ENCODE measurements around the gene TNFSF4. TPM values are rescaled to one million over a fixed set of nuclear protein-coding genes. Genes with fewer than 3 reads are reported as not detected.

Gene TNFSF4
- total RNA-seq, 1 experiment from 2014 or later = 0.51 TPM

DNA sequence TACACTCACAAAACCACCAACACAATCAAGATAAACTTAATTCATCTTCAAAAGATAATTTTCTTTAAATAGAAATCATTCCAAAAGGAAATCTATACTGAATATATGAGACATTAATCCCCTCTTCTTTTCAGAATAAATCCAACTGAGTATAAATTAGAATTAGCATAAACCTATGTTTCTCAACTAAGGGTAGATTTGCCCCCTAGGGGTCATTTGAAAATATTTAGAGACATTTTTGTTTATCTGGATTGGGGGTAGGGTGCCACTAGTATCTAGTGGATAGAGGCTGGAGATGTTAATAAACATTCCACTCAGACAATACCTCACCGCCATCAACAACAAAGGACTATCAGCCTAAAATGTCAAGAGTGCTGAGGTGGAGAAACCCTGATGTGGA lies 6.5 kb upstream of the TNFSF4 start:
- no peak for DNase-seq (ENCODE audit: low spot score)
- in situ Hi-C loops (cut with HindIII; ENCODE audit: low sequenced_read_pairs) = no loop called here

DNA sequence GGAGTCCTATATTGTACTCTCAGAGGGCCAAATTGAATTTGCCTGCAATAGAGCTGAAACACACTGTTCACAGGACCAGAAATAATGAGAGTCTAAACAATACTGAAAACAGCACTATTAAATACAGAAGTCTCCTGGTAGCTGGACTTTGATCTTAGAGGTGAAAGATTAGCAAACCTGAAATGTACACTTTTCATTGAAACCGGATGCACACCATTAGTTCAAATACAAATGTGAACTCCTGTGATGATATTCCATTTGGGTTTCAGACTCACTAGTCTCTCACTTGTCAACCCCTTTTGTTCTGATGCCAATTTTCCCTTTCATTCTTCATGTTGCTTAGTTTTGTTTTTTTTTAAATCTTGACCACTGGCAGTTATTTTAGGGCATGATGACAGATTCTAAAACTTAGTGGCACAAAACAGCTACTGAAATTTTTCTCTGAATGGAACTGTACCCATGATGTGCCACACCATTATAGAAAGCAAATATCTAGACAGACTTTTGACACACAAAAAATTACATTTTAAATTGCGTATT lies 5.9 kb upstream of the TNFSF4 start:
- DNase-seq (ENCODE audit: low spot score) = no peak
- in situ Hi-C loops (cut with HindIII; ENCODE audit: low sequenced_read_pairs) = no loop called here

DNA sequence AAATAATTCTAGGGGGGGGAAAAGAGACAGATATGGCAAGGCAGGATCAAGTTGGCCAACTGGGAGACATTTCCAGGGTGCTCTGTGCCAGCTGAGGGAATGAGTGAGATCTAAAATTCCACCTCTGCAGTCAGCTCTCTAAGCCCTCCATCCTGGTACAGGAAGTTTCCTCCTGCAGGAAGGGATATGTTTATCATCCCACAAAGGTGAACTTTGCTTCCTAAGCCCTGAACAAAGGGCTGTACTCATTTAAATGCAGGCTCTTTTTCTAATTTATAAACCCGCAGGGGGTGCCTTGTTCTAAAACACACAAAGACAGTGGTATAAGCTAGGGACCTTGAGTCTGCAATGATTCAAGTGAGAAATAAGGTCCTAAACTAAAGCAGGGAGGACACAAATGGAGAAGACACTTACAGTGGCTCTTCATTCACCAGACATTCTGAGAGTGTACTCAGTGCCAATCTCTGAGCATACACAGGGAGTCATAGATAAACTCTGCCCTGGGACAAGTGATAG lies 3.6 kb upstream of the TNFSF4 start:
- in situ Hi-C loops (cut with HindIII; ENCODE audit: low sequenced_read_pairs) = no loop called here
- no peak for DNase-seq (ENCODE audit: low spot score)

DNA sequence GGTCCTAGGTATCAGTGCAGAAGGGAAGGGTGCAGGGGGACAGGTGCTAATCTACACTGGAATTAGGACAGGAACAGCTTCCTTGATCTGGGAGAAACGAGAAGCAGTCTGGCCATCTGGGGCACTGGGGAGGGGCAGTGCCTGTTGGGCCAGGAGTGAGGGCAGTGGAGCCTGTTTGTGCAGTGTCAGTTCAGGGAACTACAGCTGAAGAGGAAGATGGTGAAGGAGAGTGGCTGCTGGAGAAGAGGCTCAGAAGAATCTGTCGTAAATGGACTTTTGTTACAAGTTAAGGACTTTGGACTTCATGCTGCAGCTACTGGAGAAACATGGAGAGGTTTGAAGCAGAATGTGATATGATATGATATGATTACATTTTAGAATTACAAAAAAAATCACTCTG lies 3.2 kb upstream of the TNFSF4 start:
- DNase-seq (ENCODE audit: low spot score) = peak; percentile 34
- in situ Hi-C loops (cut with HindIII; ENCODE audit: low sequenced_read_pairs) = no loop called here

DNA sequence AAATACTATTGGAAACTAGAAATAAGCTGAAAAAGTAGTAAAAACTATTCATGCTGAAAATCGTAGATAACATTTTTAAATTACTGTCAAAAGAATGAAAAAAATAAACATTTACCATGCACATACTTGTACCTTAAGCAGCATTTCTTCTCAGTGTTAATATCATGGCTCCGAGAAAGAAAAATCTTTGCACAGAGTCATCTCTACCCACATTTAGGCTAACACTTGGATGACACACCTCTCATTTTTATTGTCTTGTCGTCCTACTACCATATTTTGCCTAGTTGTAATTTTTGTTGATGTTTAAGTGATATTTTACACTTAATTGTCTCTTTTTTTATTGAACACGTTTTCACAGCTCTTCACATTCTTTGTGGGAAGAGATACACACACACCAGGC lies 1.7 kb upstream of the TNFSF4 start:
- DNase-seq (ENCODE audit: low spot score) = no peak
- in situ Hi-C loops (cut with HindIII; ENCODE audit: low sequenced_read_pairs) = no loop called here

DNA sequence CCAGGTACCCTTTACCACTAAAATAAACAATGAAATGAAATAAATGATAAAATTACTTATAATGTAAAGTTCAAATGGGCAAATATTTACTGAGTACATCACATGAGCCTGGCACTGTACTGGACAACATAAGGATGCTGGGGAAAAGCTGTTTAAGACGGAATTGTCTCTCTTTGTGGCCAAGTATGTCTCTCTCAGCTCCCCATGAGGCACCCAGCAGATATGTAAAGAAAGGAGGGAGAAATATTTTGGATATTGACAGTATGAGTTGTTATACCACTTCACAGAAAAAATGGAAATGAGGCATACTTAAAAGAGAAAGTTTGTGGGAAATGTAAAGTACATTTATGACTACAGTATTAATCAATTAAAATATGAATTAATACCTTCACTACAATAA lies 1.0 kb upstream of the TNFSF4 start:
- in situ Hi-C loops (cut with HindIII; ENCODE audit: low sequenced_read_pairs) = no loop called here
- DNase-seq (ENCODE audit: low spot score) = no peak

DNA sequence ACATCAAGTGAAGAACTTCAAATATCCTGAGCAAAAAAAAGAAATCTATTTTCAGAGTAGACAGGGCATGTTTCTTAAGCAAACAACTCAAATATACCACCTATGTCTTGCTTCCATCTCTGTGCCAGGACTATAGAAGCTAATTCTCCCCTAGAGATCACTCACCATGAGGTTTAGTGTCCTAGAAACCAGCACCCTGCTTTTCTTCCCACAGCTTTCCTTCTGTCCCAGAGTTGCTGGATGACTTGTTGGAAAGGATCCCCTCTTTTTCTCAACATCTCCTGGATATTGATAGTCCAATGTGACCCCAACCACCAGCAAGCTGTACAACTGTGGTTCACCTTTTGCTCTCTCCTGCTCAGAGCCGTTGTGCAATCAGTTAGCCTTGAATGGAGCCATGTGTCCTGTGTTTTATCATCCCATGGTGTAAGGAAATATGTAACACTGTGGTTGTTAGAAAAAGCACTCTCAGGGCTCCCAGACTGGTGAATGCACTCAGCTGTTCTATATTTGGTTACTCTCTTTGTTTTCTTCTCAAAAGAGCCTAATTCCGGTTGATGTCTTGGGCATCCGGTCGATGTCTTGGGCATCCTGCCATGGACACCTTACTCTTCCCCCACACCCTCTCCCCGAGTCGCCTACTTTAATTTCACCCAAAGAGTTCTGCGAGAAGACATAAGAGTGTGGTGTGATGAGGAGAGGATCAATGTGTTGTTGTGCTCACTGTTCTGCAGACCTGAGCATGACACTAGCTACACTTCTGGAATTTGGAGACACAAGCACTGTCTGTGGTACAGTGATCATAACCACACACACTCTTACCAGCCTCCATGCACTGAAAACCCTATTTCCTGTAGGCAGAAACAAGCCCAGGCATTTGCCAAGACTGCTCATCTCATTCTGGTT lies 1.7 kb downstream of the TNFSF4 start:
- in situ Hi-C loops (cut with HindIII; ENCODE audit: low sequenced_read_pairs) = no loop called here
- DNase-seq (ENCODE audit: low spot score) = no peak

DNA sequence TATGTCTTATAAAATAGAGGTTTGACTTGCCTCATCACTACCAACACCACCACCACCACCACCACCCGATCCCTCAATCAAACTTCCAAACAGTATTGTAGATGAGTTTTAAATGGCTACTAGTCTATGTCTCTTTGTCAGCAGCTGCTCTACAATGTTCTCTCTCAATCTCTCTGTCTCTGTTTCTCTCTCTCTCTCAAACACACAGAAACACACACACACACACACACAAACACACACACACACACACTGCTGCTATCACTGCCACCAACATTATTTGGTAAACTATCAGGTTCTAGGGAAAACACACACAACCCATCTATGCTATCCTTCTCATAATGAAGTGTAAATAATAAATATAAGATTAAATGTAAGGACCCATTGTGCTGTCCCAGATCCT lies 2.4 kb downstream of the TNFSF4 start:
- DNase-seq (ENCODE audit: low spot score) = no peak
- in situ Hi-C loops (cut with HindIII; ENCODE audit: low sequenced_read_pairs) = no loop called here

DNA sequence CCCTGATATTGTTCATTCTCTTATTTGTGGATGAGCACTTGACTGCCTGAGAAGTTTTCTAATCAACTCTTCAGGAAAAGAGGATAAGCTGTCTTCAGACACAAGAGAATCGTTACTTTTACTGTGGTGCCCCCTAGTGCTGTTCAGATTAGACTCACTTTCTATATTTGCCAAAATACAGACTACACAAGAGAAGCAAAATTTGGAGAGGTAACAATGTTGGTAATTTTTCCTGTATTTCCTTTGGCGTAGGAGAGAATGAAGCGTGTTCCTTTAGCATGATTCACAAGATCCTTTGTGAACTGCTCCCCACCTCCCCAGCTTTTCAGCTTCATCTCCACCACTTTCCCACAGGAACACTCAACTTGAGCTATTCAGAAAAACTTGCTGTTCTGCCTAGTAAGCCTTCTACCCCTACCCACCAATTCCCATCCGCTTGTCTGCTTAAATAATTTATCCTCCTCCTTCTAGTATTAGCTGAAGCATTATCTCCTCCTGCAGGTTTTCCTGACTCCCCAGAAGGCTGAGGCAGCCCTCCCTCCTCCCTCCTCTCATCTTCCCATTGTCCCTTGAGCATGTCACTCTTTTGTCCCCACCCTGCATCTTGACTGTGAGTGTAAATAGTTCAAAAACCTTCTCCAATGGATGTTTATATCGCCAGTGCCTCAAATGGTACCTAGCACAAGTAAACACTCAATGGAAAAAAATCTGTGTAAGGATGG lies 4.5 kb downstream of the TNFSF4 start:
- DNase-seq (ENCODE audit: low spot score) = peak; percentile 23
- in situ Hi-C loops (cut with HindIII; ENCODE audit: low sequenced_read_pairs) = no loop called here

DNA sequence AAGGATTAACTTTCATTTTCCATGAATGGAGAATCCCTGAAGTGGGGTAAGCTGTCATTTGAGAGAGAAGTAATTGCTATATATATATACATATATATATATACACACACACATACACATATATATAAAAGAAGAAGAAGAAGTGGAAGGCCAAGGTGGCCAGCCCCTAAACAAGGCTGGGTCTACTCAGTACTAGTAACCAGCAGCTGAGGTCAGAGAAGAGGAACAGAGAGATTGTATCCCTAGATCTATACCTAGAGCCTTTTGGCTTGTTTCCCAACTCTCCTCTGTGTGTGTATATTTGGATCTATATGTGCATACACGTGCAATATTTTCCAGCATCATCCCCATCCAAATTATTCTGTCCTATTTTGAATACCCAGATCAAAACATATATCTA lies 5.2 kb downstream of the TNFSF4 start:
- DNase-seq (ENCODE audit: low spot score) = no peak
- in situ Hi-C loops (cut with HindIII; ENCODE audit: low sequenced_read_pairs) = no loop called here

DNA sequence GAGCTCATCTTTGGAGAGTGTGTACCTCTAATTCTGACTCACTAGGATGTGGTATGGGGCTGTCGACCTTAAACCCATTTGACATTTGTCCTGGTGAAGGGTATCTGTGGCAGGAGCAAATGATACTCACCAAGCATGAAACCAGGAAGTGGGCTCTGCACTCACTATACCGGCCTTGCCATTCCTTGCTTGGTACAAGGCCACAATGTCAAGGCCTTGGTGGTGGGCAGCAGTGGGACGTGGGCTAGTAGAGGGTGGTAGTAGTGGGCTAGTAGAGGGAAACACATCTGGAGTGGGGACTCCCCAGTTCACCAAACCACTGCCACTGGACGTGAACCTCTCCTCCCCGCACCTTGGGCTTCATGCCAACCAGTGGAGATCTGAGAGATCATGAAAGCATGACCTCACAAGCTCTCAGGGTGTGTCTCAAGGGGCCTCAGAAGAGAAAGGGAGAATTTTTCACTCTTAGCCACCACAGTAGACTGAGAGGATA lies 11.5 kb downstream of the TNFSF4 start:
- in situ Hi-C loops (cut with HindIII; ENCODE audit: low sequenced_read_pairs) = no loop called here

DNA sequence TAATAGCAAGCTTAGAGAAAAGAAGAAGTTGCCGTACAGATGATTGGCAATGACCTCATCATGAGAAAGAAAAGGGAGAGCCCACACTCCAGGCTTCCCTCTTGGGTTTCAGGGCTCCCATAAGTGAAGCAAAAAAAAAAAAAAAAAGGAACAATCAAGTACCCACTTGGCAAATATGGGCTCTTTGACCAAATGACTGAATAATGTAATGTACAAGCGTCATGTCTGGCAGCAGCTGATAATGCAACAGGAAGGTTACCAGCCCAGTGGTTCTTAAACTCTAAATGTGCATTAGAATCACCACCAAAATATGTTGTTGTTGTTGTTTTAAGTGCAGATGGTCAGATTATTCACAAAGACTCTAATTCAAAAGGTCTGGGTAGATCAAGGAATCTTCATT lies 13.5 kb downstream of the TNFSF4 start:
- DNase-seq (ENCODE audit: low spot score) = no peak
- in situ Hi-C loops (cut with HindIII; ENCODE audit: low sequenced_read_pairs) = no loop called here

More for the DNA sequence above, 11.5 kb downstream of the TNFSF4 start:
- no peak for DNase-seq (ENCODE audit: low spot score)

DNA sequence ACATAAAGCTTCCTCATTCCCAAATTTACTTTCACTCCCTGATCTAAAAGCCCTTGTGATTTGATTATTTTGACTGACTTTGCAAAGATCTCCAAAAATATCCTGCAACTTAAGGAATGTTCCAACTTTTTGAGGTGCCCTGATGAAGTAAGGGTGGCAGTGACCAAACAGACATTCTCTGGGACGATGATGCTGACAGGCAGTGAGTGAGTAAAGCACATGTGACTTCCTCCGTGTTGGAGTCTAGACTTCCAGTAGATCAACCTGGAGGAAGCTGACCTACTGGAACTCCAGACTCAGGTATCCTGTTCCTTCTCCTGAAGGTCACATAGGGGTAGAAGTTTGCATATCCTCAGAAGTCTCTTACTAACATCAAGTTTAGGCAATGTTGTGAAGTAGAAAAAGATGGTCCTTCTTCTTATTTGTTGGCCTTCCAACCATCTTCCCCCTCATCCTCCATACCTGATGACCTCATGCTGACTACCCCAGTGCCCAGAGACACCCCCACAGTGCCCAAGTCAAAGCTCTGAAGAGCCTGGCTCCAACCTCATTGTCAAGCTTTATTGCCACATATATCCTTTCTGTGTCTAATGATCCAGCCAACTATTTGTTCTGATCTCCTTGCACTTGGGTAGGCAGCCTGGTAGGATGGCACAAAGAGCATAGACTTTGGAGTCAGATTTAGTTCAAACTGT lies 16.0 kb downstream of the TNFSF4 start:
- no peak for DNase-seq (ENCODE audit: low spot score)
- in situ Hi-C loops (cut with HindIII; ENCODE audit: low sequenced_read_pairs) = no loop called here

DNA sequence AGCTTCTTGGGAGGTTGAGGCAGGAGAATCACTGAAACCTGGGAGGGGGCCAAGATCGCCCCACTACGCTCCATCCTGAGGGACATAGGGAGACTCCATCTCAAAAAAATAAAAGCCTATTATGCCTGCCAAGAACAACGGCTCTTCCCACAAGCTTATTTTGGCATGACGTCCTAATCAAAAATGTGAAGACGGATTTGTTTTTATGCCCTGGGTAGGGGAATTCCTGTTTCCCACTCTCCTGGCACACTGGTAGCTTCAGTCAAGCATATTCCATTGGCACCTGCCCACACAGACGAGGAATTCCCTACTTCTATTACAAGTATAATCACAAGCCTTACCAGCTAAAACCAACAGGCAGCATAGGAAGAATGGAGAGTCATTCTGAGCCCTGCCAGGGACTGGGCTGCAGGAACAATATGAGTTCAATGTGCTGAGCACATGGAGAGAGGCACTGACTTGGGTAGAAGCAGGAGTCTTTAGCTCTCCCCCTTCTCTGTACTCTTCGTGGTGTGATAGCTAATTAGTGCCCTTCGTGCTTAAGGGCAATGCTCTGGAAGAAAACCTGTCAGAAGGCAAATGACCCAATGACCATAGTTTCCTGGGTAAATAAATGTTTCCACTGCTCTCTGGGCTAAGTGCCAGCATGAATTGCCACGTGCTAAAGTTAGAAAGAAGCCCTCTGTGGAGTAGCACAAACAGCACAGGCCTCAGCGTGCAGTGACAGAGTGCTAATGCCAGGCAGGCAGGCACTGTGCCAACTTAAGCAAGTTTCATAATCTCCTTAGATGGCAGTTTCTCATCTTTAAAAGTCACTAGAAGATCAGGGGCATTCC lies 16.8 kb downstream of the TNFSF4 start:
- in situ Hi-C loops (cut with HindIII; ENCODE audit: low sequenced_read_pairs) = no loop called here
- DNase-seq (ENCODE audit: low spot score) = peak; percentile 59

DNA sequence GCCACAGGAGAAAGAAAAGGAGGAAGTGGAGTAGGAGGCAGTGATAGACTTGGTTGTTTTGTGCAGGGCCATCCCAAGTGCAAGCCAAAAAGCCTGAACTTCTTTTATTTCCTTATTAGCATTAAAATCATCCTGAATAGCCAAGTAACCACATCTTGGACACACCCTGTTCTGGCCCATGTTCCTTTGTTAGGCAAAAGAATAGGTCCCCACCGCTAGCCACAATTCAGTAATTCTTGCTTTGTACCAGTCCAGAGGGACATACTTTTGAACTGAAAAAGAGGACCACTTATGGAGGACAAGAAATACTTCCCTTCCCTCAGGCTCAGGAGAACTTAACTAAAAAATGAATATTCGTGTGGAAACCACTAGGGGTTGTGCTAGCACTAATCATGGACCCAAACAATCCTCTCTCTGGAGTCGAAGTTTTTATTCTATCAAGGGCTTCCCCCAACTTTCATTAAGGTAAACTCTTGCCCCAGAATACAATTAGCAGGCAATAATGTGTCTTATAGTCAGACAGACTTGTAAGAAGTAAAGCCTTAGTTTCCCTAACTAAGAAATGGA lies 19.4 kb downstream of the TNFSF4 start:
- in situ Hi-C loops (cut with HindIII; ENCODE audit: low sequenced_read_pairs) = no loop called here
- DNase-seq (ENCODE audit: low spot score) = no peak

DNA sequence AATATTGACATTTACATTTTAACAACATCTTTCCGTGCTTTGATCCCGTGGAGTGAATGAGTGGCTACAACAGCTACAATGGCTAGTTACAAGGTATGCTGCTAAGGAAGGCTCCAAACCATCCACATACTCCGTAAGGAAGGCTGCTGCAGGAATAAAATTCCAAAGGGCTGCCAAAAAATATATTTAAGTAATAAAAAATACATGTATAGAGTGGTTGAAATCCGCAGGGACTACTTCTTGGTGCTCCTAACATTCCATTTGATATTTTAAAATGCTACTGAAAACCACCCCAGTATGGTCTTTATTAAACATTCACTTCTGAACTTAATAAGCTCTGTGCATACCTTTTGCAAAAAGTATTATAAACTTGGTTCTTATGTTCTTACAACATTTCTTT lies 25.3 kb downstream of the TNFSF4 start:
- in situ Hi-C loops (cut with HindIII; ENCODE audit: low sequenced_read_pairs) = no loop called here
- no peak for DNase-seq (ENCODE audit: low spot score)

DNA sequence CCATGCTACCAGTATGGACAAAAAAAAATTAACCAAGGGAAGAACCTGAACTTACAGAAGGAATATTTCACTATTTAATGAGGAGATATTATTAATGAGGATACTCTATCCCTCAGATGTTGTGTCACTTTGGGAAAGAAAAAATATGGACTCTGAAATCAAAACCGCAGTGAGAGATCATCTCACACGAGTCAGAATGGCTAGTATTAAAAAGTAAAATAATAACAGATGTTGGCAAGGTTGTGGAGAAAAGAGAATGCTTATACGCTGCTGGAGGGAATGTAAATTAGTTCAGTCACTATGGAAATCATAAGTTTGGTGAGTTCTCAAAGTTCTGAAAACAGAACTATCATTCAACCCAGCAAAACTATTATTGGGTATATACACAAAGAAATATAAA lies 30.9 kb downstream of the TNFSF4 start:
- in situ Hi-C loops (cut with HindIII; ENCODE audit: low sequenced_read_pairs) = no loop called here
- no peak for DNase-seq (ENCODE audit: low spot score)

DNA sequence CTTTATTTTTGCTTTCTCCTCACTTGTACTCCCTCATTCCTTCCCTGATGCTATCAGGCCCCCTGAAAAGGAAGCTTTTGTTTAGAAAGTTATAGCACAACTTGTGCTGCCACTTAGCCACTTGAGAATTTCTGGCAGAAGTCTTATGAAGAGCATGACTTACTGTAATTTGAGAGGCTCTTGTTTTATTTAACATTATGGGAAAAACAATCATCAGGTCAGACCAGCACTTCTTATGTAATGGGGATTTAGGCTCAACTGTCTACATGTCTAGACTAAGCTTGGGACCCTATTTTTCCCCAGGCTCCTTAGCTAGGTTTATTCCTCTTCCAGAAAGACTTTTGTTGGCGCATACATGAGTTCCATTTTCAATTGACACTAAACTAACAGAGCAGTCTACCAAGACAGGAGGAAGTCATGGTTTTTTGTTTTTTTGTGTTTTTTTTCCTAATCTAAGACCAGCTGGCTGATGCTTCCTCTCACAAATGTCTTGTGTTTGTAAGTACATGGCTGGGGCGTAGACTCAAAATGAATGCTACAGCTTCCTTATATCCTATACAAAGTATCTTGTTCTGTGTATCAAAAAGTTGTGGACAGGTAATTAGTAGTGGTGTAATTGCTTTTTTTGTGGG lies 31.5 kb downstream of the TNFSF4 start:
- no peak for DNase-seq (ENCODE audit: low spot score)
- in situ Hi-C loops (cut with HindIII; ENCODE audit: low sequenced_read_pairs) = no loop called here

Data from G401 (cell line).